Fibroblast of skin of back (primary cell): ENCODE measurements around the gene OPRL1.
"Not testable (repeated sequence)": the region's sequence is repeated elsewhere in the genome, so short reads cannot be mapped to it uniquely, and the experiment has no call there.

Source experiments
- DNase-seq: peaks from one replicate; pipeline ENCODE4 v3.0.0-alpha.2; 2013

Gene OPRL1

GRCh38 chr20:64105846-64106434, 26.1 kb downstream of the OPRL1 start:
- DNase-seq: no peak

GRCh38 chr20:64106435-64106961, 26.6 kb downstream of the OPRL1 start:
- DNase-seq: no peak

GRCh38 chr20:64106981-64107735, 27.3 kb downstream of the OPRL1 start, which contains the start of gene NPBWR2:
TSS of gene NPBWR2 (minus strand) at chr20:64107565. CDS start at chr20:64106831, 734 bp downstream.
- DNase-seq: no peak

GRCh38 chr20:64107736-64108457, 28.0 kb downstream of the OPRL1 start:
- no peak for DNase-seq

GRCh38 chr20:64108731-64109681, 29.1 kb downstream of the OPRL1 start:
- DNase-seq: no peak

GRCh38 chr20:64109831-64110391, 30.0 kb downstream of the OPRL1 start:
- DNase-seq: no peak

- no peak for DNase-seq
Measured at GRCh38 chr20:64110411-64111068, 30.7 kb downstream of the OPRL1 start.

GRCh38 chr20:64111841-64112641, 32.2 kb downstream of the OPRL1 start:
- no peak for DNase-seq

GRCh38 chr20:64112691-64113443, 33.0 kb downstream of the OPRL1 start:
- DNase-seq: no peak

- no peak for DNase-seq
Measured at GRCh38 chr20:64113444-64113775, 33.5 kb downstream of the OPRL1 start.

GRCh38 chr20:64113796-64114355, 34.0 kb downstream of the OPRL1 start:
- DNase-seq: no peak

- no peak for DNase-seq
Measured at GRCh38 chr20:64114356-64114971, 34.6 kb downstream of the OPRL1 start.

- no peak for DNase-seq
Measured at GRCh38 chr20:64115171-64115911, 35.5 kb downstream of the OPRL1 start.

- DNase-seq: no peak
Measured at GRCh38 chr20:64116016-64116415, 36.1 kb downstream of the OPRL1 start.

- no peak for DNase-seq
Measured at GRCh38 chr20:64116541-64117431, 36.9 kb downstream of the OPRL1 start.

GRCh38 chr20:64117432-64117777, 37.5 kb downstream of the OPRL1 start:
- DNase-seq: not testable (repeated sequence)

GRCh38 chr20:64119301-64119680, 39.4 kb downstream of the OPRL1 start:
- no peak for DNase-seq
